ENCODE data around the gene PPP1R1A. TPM values are rescaled to one million over a fixed set of nuclear protein-coding genes. Genes with fewer than 3 reads are reported as not detected.

The PPP1R1A gene
- total and polyA plus RNA-seq, 9 of the 15 experiments (the other 6 are each of a cell fraction or from before 2014, with no cell fraction given) = not detected

- peaks cover 4% of the 10 kb centered on the region; the same call in 1 of the 2 replicates for H4K20me1 ChIP-seq (replicated peaks; ENCODE audit: control insufficient read depth, insufficient read depth, low read length)
- no peak overlapping the region for H3K4me3 ChIP-seq
- peaks cover 4 to 5% of the 10 kb centered on the region in 2 experiments; a peak in 2 of 5 replicates for H3K27me3 ChIP-seq (ENCODE audit: control insufficient read depth in 2 of 2, insufficient read depth in 2 of 2, low read length in 2 of 2)
- in situ Hi-C loops (cut with MboI) = no loop called here
- WGBS (ENCODE audit: insufficient coverage, low coverage, missing lambda C conversion rate) = 23% methylated on average over 4 of the region's 5 CpGs
- ChIA-PET POLR2A (no interaction called here), CTCF (ENCODE audit: low intra/inter-chr PET ratio) (interaction anchor here (0.5 kb wide), 1 partner anchor 161 kb away, joined by 6 read pairs; no protein-coding TSS in a partner anchor)
- H3K79me2 ChIP-seq (ENCODE audit: control insufficient read depth, insufficient read depth, low read length) = no peaks in the 10 kb centered on the region
- H3K4me2 ChIP-seq (ENCODE audit: insufficient read depth, low read length) = no peak overlapping the region
- no peak for ATAC-seq
- H3K9me3 ChIP-seq (replicated peaks; ENCODE audit: control insufficient read depth, insufficient read depth, low read depth, low read length) = no peaks in the 10 kb centered on the region
- FAIRE-seq = no peak
- H3K9ac ChIP-seq (ENCODE audit: insufficient read depth in 1 of 2, low read depth in 2 of 2, low read length in 2 of 2) = no peak overlapping the region
- H3K9me1 ChIP-seq (ENCODE audit: control insufficient read depth, insufficient read depth, low read length) = no peaks in the 10 kb centered on the region
- no peak overlapping the region for H2AFZ ChIP-seq (ENCODE audit: low read depth, low read length)
- no TSS peak for BruUV-seq (replicated peaks)
- DNase-seq (ENCODE audit: extremely low read depth in 1 of 4, low spot score in 3 of 4) = no peak
- no peaks in the 10 kb centered on the region for H3K4me1 ChIP-seq (replicated peaks in 1 of 2; ENCODE audit: control insufficient read depth in 2 of 2, insufficient read depth in 2 of 2, low read length in 2 of 2)
- intact Hi-C loops (cut with micrococcal nuclease) = no loop called here
- no peaks in the 10 kb centered on the region for H3K36me3 ChIP-seq (ENCODE audit: control insufficient read depth, insufficient read depth, low read length)
- H3K27ac ChIP-seq (ENCODE audit: extremely low read depth, low read depth, low read length) = no peak overlapping the region
- TF ChIP-seq CC2D1A (IDR thresholded peaks at IDR 0.05) (no peak), GTF2F1 (IDR thresholded peaks at IDR 0.05; ENCODE audit: low read depth, low read length) (no peak), TSHZ1 (CRISPR knock-in tag; IDR thresholded peaks at IDR 0.05) (no peak), CTBP1 (IDR thresholded peaks at IDR 0.05; ENCODE audit: borderline replicate concordance) (no peak), ZC3H4 (CRISPR knock-in tag; IDR thresholded peaks at IDR 0.05; ENCODE audit: borderline replicate concordance) (no peak), RBFOX2 (IDR thresholded peaks at IDR 0.05; ENCODE audit: low read depth, low read length) (no peak)
- TF ChIP-seq, protein P1, sequence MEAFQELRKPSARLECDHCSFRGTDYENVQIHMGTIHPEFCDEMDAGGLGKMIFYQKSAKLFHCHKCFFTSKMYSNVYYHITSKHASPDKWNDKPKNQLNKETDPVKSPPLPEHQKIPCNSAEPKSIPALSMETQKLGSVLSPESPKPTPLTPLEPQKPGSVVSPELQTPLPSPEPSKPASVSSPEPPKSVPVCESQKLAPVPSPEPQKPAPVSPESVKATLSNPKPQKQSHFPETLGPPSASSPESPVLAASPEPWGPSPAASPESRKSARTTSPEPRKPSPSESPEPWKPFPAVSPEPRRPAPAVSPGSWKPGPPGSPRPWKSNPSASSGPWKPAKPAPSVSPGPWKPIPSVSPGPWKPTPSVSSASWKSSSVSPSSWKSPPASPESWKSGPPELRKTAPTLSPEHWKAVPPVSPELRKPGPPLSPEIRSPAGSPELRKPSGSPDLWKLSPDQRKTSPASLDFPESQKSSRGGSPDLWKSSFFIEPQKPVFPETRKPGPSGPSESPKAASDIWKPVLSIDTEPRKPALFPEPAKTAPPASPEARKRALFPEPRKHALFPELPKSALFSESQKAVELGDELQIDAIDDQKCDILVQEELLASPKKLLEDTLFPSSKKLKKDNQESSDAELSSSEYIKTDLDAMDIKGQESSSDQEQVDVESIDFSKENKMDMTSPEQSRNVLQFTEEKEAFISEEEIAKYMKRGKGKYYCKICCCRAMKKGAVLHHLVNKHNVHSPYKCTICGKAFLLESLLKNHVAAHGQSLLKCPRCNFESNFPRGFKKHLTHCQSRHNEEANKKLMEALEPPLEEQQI (IDR thresholded peaks at IDR 0.05) = no peak
Observed at GRCh38 chr12:54541751-54542290, 46.6 kb downstream of the PPP1R1A start.
